Measurements from ENCODE around the gene HSPA1A.

GRCh38 chr6:31771992-31772358 lies 43.4 kb upstream of the HSPA1A start:
- TF ChIP-seq RAD21 (IDR thresholded peaks at IDR 0.05; ENCODE audit: low read depth), result no peak
- TF ChIP-seq EGR1 (IDR thresholded peaks at IDR 0.05), result no peak
- no peak for TF ChIP-seq TAF1 (IDR thresholded peaks at IDR 0.05; ENCODE audit: low read depth)
- TF ChIP-seq TEAD4 (IDR thresholded peaks at IDR 0.05), result no peak
- no peak for TF ChIP-seq USF1 (IDR thresholded peaks at IDR 0.05)
